ENCODE data around the gene AGER. TPM values are rescaled to one million over a fixed set of nuclear protein-coding genes. Genes with fewer than 3 reads are reported as not detected.

AGER gene
- total RNA-seq, 2 experiments from 2014 or later = 24.4 to 28.0 TPM

DNA sequence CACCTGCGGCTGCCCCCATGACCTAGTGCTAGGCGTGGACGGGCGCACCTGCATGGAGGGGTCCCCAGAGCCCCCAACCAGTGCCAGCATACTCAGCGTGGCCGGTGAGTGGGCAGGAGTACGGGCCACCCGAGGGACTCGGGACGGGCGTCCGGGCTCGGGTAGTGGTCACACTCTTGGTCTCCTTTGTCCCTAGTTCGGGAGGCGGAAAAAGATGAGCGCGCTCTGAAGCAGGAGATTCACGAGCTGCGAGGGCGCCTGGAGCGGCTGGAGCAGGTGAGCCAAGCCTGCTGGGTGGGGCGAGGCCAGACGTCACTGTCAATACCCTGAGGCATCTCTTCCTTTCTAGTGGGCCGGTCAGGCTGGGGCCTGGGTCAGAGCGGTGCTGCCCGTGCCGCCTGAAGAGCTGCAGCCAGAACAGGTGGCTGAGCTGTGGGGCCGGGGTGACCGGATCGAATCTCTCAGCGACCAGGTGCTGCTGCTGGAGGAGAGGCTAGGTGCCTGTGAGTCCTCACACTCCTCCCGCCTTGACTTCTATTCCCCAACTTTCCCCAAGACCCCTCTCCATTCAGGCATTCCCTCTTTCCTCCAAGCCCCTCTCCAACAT, 16.8 kb downstream of the AGER start:
- Mint-ChIP-seq H3K4me1 (no peaks in the 10 kb centered on the region), H3K36me3 (ENCODE audit: low read depth) (peaks cover 35% of the 10 kb centered on the region), H3K27me3 (no peaks in the 10 kb centered on the region), H3K27ac (no peak overlapping the region), H3K4me3 (no peak overlapping the region), H3K9me3 (ENCODE audit: low read depth) (no peaks in the 10 kb centered on the region)
- DNase-seq (no peak), ATAC-seq (no peak)
- POLR2A ChIA-PET = no interaction called here
- CTCF ChIA-PET = interaction anchor here (2.2 kb wide), 1 partner anchor 49 kb away, joined by 6 read pairs; no protein-coding TSS in a partner anchor
- intact Hi-C loops (cut with DNase I, micrococcal nuclease) = no loop called here

DNA sequence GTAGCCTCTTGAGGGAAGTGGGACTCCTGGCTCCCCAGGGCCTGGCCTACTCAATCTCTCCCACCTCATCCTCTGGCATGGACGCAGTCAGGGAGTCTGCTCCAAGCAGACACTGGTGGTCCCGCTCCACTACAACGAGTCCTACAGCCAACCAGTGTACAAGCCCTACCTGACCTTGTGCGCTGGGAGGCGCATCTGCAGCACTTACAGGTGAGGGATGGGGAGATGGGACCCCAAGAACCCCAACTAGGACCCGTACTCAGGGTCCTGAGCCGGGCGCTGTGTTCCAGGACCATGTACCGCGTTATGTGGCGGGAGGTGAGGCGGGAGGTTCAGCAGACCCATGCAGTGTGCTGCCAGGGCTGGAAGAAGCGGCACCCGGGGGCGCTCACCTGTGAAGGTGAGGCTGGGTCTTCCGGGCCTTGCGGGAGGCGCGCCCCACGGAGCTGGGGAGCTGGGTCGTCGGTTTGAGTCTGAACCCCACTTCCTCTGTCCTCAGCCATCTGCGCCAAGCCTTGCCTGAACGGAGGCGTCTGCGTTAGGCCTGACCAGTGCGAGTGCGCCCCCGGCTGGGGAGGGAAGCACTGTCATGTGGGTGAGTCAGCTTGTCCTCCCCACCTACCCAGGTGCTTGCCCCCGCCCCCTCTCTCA, 17.5 kb downstream of the AGER start:
- Mint-ChIP-seq H3K27ac (no peak overlapping the region), H3K9me3 (ENCODE audit: low read depth) (no peaks in the 10 kb centered on the region), H3K27me3 (no peaks in the 10 kb centered on the region), H3K4me3 (no peak overlapping the region), H3K36me3 (ENCODE audit: low read depth) (peaks cover 35% of the 10 kb centered on the region), H3K4me1 (no peaks in the 10 kb centered on the region)
- intact Hi-C loops (cut with DNase I, micrococcal nuclease) = no loop called here
- ChIA-PET CTCF (no interaction called here), POLR2A (no interaction called here)
- DNase-seq (no peak), ATAC-seq (no peak)

DNA sequence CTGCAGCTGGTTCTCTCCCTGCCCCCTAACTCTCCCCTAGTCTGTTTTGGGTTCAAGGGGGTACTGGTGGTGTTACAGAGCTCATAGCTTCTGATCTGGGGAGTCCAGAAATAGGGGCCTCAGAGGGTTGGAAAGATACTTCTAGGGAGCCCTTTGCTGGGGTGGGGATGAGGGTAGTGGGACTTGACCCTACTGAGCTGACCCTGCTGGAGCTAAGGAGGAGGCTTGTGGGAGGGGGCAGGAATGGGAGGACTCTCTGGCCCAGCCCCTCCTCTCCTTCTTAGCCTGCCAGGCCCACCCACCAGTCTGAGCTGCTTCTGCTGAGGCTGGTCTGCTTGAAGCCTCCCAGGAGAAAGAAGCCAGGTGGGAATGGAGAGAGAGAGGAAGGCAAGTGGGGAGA, 19.8 kb downstream of the AGER start, which contains the start of gene EGFL8:
EGFL8 (plus strand) TSS at position 301 of the 400 bp plus-strand sequence. CDS start 1,571 bp downstream, outside the sequence.
- no peak for DNase-seq
- H3K27me3 Mint-ChIP-seq = no peaks in the 10 kb centered on the region
- peaks cover 25% of the 10 kb centered on the region for H3K36me3 Mint-ChIP-seq (ENCODE audit: low read depth)
- H3K4me3 Mint-ChIP-seq = no peak within 1 kb of the TSS
- no peak for ATAC-seq
- intact Hi-C loops (cut with DNase I, micrococcal nuclease) = no loop called here
- ChIA-PET POLR2A (interaction anchor here (0.6 kb wide), 1 partner anchor 425 kb away, joined by 4 read pairs; no protein-coding TSS in a partner anchor), CTCF (no interaction called here)
- no peaks in the 10 kb centered on the region for H3K4me1 Mint-ChIP-seq
- no peak within 1 kb of the TSS for H3K27ac Mint-ChIP-seq
- H3K9me3 Mint-ChIP-seq (ENCODE audit: low read depth) = no peaks in the 10 kb centered on the region

DNA sequence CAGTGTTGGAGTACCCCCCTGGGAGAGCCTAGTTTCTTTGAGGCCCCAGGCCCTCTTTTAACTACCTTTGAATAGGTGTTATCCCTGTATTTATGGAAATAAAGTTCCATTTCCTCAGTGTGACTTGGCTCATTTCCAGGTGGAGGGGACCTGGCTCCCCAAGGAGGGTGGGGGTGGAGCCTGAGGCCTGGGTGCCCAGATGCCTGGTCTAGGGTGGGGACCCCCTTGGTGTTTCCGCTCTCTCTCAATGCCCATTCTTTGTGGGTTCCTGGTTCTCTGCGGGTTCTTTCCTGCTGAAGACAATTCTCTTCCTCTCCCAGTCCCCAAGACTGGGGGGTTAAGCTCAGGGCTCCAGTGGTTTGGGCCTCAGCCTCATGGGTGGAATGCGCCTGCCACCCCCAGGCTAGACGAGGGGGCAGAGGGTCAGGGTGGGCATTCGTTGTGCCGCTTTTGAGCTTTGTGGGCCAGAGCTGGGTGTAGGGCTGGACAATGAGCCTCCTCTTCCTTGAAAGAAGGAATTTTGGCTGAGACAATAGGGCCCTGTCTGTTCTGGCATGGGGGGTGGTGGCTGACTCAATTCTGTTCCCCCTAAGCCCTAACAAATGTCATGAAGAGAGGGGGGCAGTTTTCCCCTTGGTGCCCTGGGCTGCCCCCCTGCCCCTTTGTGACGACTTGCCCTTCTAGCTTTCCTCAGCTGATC, 20.3 kb downstream of the AGER start:
- intact Hi-C loops (cut with DNase I, micrococcal nuclease) = no loop called here
- CTCF ChIA-PET = no interaction called here
- DNase-seq = no peak
- Mint-ChIP-seq H3K36me3 (ENCODE audit: low read depth) (peaks cover 20% of the 10 kb centered on the region), H3K27me3 (no peaks in the 10 kb centered on the region), H3K4me1 (no peaks in the 10 kb centered on the region), H3K27ac (no peak overlapping the region), H3K4me3 (no peak overlapping the region), H3K9me3 (ENCODE audit: low read depth) (no peaks in the 10 kb centered on the region)
- ATAC-seq = no peak
- POLR2A ChIA-PET = interaction anchor here (0.6 kb wide), 1 partner anchor 425 kb away, joined by 4 read pairs; no protein-coding TSS in a partner anchor

DNA sequence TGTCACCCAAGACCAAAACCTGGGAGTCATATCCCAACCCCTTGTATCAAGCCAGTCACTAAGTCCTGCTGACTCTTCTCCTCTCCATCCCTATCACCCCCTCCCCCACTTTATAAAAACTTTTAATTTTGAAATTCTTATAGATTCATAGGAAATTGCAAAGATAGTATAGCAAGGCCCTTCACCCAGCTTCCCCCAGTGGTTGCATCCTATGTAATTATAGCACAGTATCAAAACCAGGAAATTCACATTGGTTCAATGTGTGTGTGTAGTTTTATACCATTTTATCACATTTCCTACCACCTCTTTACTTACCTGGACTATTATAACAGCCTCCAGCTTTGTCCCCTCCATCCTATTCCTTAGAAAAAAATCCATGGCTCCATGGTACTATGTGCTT, 26.0 kb downstream of the AGER start:
- no peak overlapping the region for H3K4me3 Mint-ChIP-seq
- POLR2A ChIA-PET = no interaction called here
- intact Hi-C loops (cut with DNase I, micrococcal nuclease) = loop anchor here in 1 of 2 experiments (10.0 kb wide), 1 partner anchor 113 kb away; no protein-coding TSS in a partner anchor
- H3K9me3 Mint-ChIP-seq (ENCODE audit: low read depth) = no peaks in the 10 kb centered on the region
- no peaks in the 10 kb centered on the region for H3K27me3 Mint-ChIP-seq
- DNase-seq (no peak), ATAC-seq (no peak)
- H3K36me3 Mint-ChIP-seq (ENCODE audit: low read depth) = peaks cover 20% of the 10 kb centered on the region
- H3K4me1 Mint-ChIP-seq = peaks cover 16% of the 10 kb centered on the region
- H3K27ac Mint-ChIP-seq = no peak overlapping the region
- CTCF ChIA-PET = interaction anchor here (0.6 kb wide), 1 partner anchor 843 kb away, joined by 4 read pairs; no protein-coding TSS in a partner anchor

DNA sequence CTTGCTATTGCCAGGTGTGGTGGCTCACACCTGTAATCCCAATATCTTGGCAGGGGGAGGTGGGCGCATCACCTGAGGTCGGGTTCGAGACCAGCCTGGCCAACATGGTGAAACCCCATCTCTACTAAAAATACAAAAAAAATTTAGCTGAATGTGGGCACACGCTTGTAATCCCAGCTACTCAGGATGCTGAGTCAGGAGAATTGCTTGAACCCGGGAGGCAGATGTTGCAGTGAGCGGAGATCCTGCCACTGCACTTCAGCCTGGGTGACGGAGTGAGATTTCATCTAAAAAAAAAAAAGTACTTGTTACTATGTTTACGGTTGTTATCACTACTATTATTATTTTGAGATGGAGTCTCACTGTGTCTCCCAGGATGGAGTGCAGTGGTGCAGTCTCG, 27.2 kb downstream of the AGER start:
- H3K4me3 Mint-ChIP-seq = no peak overlapping the region
- H3K27me3 Mint-ChIP-seq = no peaks in the 10 kb centered on the region
- peaks cover 27% of the 10 kb centered on the region for H3K4me1 Mint-ChIP-seq
- H3K27ac Mint-ChIP-seq = no peak overlapping the region
- POLR2A ChIA-PET = interaction anchor here (0.7 kb wide), 1 partner anchor 446 kb away, joined by 3 read pairs; no protein-coding TSS in a partner anchor
- ATAC-seq (no peak), DNase-seq (no peak)
- H3K36me3 Mint-ChIP-seq (ENCODE audit: low read depth) = peaks cover 19% of the 10 kb centered on the region
- intact Hi-C loops (cut with DNase I, micrococcal nuclease) = loop anchor here in 1 of 2 experiments (10.0 kb wide), 1 partner anchor 112 kb away; no protein-coding TSS in a partner anchor
- CTCF ChIA-PET = no interaction called here
- no peaks in the 10 kb centered on the region for H3K9me3 Mint-ChIP-seq (ENCODE audit: low read depth)

DNA sequence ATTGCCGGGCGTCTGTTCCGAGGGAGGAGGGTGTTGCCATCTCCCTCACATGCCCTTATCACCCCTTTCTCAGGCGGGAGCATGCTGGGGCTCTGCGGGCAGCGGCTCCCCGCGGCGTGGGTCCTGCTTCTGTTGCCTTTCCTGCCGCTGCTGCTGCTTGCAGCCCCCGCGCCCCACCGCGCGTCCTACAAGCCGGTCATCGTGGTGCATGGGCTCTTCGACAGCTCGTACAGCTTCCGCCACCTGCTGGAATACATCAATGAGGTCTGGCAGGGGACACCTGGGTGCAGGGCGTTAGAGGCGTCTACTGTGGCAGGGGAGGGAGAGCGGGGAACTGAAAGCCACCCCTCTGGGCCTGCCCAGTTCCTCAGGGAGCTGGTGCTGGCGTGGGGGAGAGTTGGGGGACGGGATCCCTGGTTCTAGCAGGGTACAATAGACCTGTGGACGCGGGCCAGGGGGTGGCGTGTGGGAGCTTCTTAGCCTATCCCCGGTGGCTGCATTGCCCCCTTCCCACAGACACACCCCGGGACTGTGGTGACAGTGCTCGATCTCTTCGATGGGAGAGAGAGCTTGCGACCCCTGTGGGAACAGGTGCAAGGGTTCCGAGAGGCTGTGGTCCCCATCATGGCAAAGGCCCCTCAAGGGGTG, 29.4 kb downstream of the AGER start:
- Mint-ChIP-seq H3K36me3 (ENCODE audit: low read depth) (peaks cover 19% of the 10 kb centered on the region), H3K27ac (peak overlapping the region; percentile 92), H3K27me3 (peaks cover 11% of the 10 kb centered on the region), H3K9me3 (ENCODE audit: low read depth) (no peaks in the 10 kb centered on the region), H3K4me3 (peak overlapping the region; percentile 91), H3K4me1 (peaks cover 41% of the 10 kb centered on the region)
- ATAC-seq (peak; percentile 75), DNase-seq (peak; percentile 80)
- intact Hi-C loops (cut with DNase I, micrococcal nuclease) = loop anchor here (1.0 to 10.0 kb wide), 9 partner anchors 22 to 195 kb away; partner anchors contain the start of genes FKBPL (in 2 of the 2), AGPAT1 (in 1 of the 2) and SKIC2 (in 1 of the 2)
- ChIA-PET CTCF (interaction anchor here (0.5 to 1.1 kb wide), 4 partner anchors 36 to 44 kb away, joined by 3 to 6 read pairs (median 3); no protein-coding TSS in a partner anchor), POLR2A (no interaction called here)

DNA sequence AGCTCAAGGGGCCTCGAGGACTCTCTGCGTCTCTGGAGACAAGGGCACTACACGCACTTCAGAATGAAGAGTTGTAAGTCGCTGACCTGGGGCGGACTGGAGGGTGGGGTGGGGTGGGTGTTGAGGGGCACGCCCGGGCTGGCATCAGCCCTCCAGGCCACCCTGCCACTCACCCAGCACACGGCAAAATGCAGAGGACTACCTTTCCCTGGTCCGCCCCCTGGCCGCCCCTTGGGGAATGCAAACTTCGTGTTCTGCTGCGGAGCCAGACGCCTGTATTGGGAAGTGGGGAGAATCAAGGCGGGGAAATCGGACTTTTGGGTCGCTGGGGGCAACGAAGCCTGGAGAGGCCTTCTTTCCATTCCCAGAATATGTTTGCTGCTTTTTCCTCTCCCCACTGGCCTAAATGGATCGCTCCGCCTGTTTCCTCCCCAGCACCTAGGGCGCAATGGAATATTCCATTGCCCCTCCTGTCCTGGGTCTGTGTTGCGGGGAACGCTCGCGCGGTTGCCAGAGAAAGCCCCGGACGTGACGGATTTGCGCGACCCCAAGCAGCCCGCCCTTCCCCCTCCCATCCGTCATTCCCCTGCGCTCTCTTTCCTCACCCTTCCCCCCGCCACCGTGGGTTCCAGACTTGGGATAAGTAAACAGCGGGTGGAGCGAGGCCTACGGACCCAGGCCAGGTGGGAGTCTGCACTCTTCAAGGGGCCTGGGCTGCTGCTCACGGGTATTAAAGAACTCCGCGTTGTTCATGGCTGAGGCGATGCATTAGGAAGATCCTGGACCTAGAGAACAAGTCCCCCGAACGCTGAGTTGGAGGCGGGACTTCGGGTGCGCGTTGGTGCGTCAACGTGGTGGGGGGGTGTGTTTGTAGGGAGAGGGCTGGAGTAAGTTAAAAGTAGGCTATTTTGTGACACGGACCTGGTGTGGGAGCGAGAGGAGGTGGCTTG, 30.2 kb downstream of the AGER start, which contains the start of gene PPT2:
PPT2 (plus strand) TSS at position 578 of the 950 bp plus-strand sequence. CDS start 454 bp downstream, outside the sequence.
- ChIA-PET POLR2A (no interaction called here), CTCF (interaction anchor here (0.6 to 1.2 kb wide), 4 partner anchors 25 to 40 kb away, joined by 3 to 6 read pairs (median 3); no protein-coding TSS in a partner anchor)
- no peaks in the 10 kb centered on the region for H3K9me3 Mint-ChIP-seq (ENCODE audit: low read depth)
- DNase-seq (peak; percentile 88), ATAC-seq (peak; percentile 76)
- H3K36me3 Mint-ChIP-seq (ENCODE audit: low read depth) = peaks cover 19% of the 10 kb centered on the region
- peak within 1 kb of the TSS; percentile 91 for H3K4me3 Mint-ChIP-seq
- H3K4me1 Mint-ChIP-seq = peaks cover 45% of the 10 kb centered on the region
- intact Hi-C loops (cut with DNase I, micrococcal nuclease) = loop anchor here (1.0 to 10.0 kb wide), 9 partner anchors 23 to 195 kb away; partner anchors contain the start of genes FKBPL (in 2 of the 2), AGPAT1 (in 1 of the 2) and SKIC2 (in 1 of the 2)
- peaks cover 11% of the 10 kb centered on the region for H3K27me3 Mint-ChIP-seq
- H3K27ac Mint-ChIP-seq = peak within 1 kb of the TSS; percentile 92

DNA sequence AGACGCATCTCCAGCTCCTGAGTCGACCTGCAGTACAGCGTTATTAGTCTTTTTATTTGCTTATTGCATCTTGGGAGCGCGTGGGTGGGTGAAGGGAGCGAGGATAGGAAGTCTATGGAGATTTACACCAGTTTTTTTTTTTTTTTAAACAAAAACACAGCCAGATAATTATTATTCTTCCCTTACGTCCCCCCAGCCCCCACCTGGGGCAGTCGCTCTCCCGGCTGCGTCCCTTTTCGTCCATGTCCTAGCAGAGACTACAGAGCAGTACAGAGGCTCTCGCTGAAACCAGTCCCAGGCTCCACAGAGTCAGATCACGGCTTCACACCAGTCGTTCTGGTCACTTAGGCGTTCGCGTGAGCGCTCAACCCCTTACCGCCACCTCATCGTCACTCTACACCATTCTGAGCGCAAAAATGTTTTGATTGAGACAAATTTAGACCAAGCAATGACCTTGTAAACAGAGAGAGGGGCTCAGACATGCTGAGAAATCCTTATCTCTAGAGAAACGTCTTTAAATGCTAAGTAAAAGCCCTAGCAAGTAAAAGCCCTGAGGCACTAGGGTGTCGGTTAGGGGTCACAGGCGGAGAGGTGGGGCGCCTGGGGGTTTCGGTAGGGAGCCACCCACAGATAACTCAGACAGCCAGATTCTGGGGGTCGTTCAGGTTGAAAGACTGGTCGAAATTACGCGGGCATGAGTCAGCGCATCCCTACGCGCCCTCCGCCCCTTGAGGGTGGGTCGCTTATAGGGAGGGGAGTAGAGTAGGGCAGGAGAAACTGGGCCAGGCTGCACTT, 31.1 kb downstream of the AGER start:
- POLR2A ChIA-PET = no interaction called here
- no peaks in the 10 kb centered on the region for H3K9me3 Mint-ChIP-seq (ENCODE audit: low read depth)
- H3K4me1 Mint-ChIP-seq = peaks cover 54% of the 10 kb centered on the region
- H3K4me3 Mint-ChIP-seq = peak overlapping the region; percentile 91
- peaks cover 13% of the 10 kb centered on the region for H3K36me3 Mint-ChIP-seq (ENCODE audit: low read depth)
- intact Hi-C loops (cut with DNase I, micrococcal nuclease) = loop anchor here in 1 of 2 experiments (10.0 kb wide), 1 partner anchor 108 kb away; no protein-coding TSS in a partner anchor
- CTCF ChIA-PET = interaction anchor here (1.2 to 1.3 kb wide), 4 partner anchors 21 to 92 kb away, joined by 3 to 5 read pairs (median 3); no protein-coding TSS in a partner anchor
- ATAC-seq (no peak), DNase-seq (peak; percentile 24)
- peak overlapping the region; percentile 32 for H3K27ac Mint-ChIP-seq
- H3K27me3 Mint-ChIP-seq = peaks cover 16% of the 10 kb centered on the region
